GM12891 (cell line): ENCODE results near the gene MACIR.

Experiments
- POLR2A ChIP-seq: IDR thresholded peaks from 2 replicates; pipeline ENCODE4 v1.6.1; 2011; ENCODE audit warnings: low read depth, low read length, control low read depth
- POLR2AphosphoS5 ChIP-seq: IDR thresholded peaks from 2 replicates; pipeline ENCODE4 v1.6.1; 2011; ENCODE audit warnings: low read depth, low read length, control low read depth

DNA sequence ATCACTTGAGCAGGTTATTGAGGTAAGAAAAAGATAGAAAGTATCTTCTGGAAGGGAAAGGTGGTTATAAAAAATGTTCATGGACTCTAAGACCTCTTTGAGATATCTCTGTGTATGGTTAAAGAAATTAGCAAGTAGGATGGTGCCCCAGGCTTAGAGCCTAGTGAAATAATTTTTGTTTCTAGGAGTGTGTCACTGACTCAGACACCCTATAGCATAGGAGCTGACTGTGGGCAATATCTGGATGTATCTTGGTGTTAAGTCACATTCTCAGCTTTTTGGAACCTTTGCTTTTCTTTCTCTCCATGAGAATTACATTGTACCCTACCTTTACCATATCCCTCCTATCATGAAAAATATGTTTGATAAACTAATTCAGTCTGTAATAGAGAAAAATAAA is 12.0 kb downstream of the MACIR start:
- TF ChIP-seq POLR2AphosphoS5 = no peak
- no peak for TF ChIP-seq POLR2A
